ENCODE measurements around the gene ABHD17A. TPM values are rescaled to one million over a fixed set of nuclear protein-coding genes. Genes with fewer than 3 reads are reported as not detected.

Gene ABHD17A
- total RNA-seq, result 48.4 TPM

DNA sequence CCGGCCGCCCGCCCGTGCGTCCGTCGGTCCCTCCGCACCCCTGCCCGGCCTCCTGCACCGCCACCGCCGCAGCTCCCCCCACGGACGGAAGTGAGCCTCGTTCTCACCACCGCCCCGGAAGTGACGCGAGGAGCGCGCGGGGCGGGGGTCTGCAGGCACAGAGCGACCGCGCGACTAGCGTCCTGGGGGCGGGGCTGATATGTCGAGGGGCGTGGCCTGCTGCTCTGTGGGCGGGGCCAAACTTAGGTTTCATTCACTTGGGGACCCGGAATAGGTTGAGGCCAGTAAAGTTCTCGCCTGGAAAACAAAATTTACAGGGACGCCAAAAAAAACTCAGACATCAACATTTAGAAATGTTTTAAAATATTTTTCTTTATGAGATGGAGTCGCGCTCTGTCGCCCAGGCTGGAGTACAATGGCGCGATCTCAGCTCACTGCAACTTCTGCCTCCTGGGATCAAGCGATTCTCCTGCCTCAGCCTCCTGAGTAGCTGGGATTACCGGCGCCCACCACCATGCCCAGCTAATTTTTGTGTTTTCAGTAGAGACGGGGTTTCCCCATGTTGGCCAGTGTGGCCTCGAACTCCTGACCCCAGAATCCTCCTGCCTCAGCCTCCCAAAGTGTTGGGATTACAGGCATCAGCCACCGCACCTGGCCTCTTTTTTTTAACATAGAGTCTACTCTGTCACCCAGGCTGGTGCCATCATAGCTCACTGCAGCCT lies at the start of gene ABHD17A:
TSS of gene ABHD17A (minus strand) at position 99 of the 722 bp plus-strand sequence. CDS start 3,930 bp downstream, outside the sequence.

DNA sequence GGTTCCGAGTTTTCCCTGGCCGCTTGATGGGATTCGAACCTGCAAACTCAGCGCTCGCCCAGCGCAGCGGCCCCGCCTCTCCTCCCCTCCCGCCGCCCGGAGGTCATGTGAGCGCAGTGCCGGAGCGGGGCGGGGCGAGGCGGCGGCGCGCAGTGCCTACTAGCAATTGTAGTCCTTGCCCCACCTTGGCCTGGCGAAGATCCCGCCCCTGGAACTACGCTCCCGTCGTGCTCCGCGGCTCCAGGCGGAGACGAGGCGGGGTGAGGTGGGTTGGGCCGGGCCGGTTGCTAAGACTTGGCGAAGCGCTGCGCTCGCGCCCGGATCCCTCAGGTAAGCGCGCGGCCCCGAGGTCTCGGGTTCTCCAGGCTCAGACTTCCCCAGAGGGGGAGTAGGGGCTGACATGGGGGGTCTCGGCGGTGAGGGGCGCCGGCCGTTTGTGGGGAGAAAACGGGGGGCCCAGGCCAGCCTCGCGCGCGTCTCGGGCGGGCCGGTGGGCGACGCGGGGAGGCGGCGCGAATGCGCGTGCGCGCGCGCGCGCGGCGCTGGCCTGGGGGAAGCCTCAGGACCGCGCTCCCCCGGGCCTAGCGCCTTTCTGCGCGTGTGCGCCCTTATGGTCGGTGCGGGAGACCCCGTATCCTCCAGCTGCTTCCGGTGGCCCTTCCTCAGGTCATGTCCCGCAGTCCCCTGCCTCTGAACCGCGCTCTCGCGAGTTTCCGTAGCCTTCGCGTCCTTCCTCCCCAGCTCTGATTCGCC lies 20.0 kb upstream of the ABHD17A start, which contains the start of the genes ADAT3 and SCAMP4:
TSS of gene ADAT3 (plus strand) at position 290 of the 753 bp plus-strand sequence. CDS start 6,649 bp downstream, outside the sequence.
TSS of gene SCAMP4 (plus strand) at position 290 of the 753 bp plus-strand sequence. CDS start 9,621 bp downstream, outside the sequence.

DNA sequence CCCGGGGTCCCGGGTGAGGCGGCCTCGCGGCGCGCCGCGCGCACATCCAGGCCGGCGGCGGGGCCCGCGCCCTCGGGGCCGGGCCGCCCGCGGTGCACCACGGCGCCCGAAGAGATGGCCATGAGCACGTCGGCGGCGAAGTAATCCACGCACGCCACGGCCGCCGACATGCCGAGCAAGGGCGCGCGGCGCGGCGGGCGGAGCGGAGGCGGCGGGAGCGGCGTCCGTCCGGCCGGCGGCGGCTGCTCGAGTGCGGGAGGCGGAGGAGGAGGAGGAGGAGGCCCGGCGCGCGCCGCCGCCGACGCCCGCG lies 22.0 kb downstream of the ABHD17A start, which contains the start of gene KLF16:
TSS of gene KLF16 (minus strand) at position 252 of the 310 bp plus-strand sequence. CDS start at position 170, 82 bp downstream.

DNA sequence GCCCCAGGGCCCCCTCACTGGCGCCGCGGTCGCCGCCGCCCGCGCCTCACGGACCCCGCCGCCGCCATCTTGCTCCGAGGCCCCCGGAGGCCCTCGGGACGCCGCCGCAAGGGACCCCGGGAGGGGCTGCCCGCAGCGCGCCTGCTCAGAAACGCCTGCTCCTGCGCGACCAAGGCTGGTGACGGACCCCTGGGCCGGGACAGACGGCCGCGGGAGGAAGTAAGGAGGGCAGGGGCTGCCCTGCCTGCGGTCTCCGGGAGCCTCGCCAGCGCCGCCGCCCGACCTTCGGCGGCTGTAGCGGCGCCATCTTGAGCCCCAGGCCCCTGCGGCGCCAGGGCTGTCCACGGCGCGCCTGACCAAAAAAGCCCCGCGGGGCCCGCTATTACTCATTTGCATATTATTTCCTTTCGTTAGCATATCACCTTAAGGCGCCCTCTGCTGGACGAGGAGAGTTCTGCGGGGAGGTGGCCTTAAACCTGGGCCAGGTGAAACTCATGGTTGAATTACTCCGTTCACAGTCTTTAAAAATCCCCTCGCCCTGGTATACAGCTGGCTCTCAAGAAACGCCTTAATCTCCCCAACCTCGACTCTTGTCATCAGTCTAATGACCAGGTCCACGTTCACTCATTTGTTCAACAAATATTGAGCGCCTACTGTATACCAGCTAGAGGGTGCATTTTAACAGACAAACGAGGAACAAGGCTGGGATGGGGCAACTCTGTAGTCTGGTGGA lies 36.7 kb downstream of the ABHD17A start, which contains the start of gene REXO1:
TSS of gene REXO1 (minus strand) at position 85 of the 733 bp plus-strand sequence. CDS start 125 bp downstream, outside the sequence.

Other genes starting within 250 kb of the ABHD17A start
- gene TCF3, start 232.9 kb downstream of the ABHD17A start, total RNA-seq, result 27.0 TPM
- gene ONECUT3, start 132.0 kb downstream of the ABHD17A start, total RNA-seq, result 0.23 TPM
- gene ATP8B3, start 73.2 kb downstream of the ABHD17A start, total RNA-seq, result 0.69 TPM
- 9.2 TPM for gene REXO1, start 37.0 kb downstream of the ABHD17A start, total RNA-seq
- gene KLF16, start 21.9 kb downstream of the ABHD17A start, total RNA-seq, result 4.6 TPM
- gene ADAT3, start 19.9 kb upstream of the ABHD17A start, total RNA-seq, result 2.1 TPM
- gene SCAMP4, start 19.9 kb upstream of the ABHD17A start, total RNA-seq, result 16.1 TPM
- gene CSNK1G2, start 55.7 kb upstream of the ABHD17A start, total RNA-seq, result 33.9 TPM
- 59.3 TPM for gene BTBD2, start 130.2 kb upstream of the ABHD17A start, total RNA-seq
- 20.8 TPM for gene MKNK2, start 165.7 kb upstream of the ABHD17A start, total RNA-seq
- gene MOB3A, start 210.8 kb upstream of the ABHD17A start, total RNA-seq, result 15.5 TPM
- gene IZUMO4, start 211.4 kb upstream of the ABHD17A start, total RNA-seq, result 8.5 TPM